T-helper 17 cell (primary cell): ENCODE data around the gene GPC6. TPM values are rescaled to one million over a fixed set of nuclear protein-coding genes. Genes with fewer than 3 reads are reported as not detected.

ENCODE experiments used
- ATAC-seq: fragments of 150-1000 bp; cut with Tn5 transposase; 2 replicates; pipeline ENCODE4 v1.10.0; 2021; ENCODE audit warnings: mild to moderate bottlenecking, moderate library complexity
- DNase-seq, 3 donors: peaks; one replicate each; pipeline versions ENCODE4 v3.0.0 to v3.0.0-alpha.2; 2020 to 2021
- H3K9me3 ChIP-seq: one replicate; pipeline ENCODE4 v1.7.0; 2013; ENCODE audit warnings: low read length, mild to moderate bottlenecking; ENCODE audit not compliant: control insufficient read depth, poor library complexity, severe bottlenecking
- H3K27ac Mint-ChIP-seq: one replicate; pipeline ENCODE4 v1.8.0; 2022; ENCODE audit warnings: mild to moderate bottlenecking, moderate library complexity, mixed read lengths
- H3K27me3 Mint-ChIP-seq: one replicate; pipeline ENCODE4 v1.8.0; 2022; ENCODE audit warnings: mixed read lengths
- H3K36me3 Mint-ChIP-seq: one replicate; pipeline ENCODE4 v1.8.0; 2022; ENCODE audit warnings: low read depth, mixed read lengths
- H3K4me1 Mint-ChIP-seq: one replicate; pipeline ENCODE4 v1.8.0; 2022; ENCODE audit warnings: mild to moderate bottlenecking, mixed read lengths
- H3K4me3 Mint-ChIP-seq: one replicate; pipeline ENCODE4 v1.8.0; 2022; ENCODE audit warnings: mild to moderate bottlenecking, moderate library complexity, mixed read lengths
- total RNA-seq, 4 donors: library from RNA in 2 of 4; stranded (reverse) in 2 of 4; gene quantifications; one replicate each; pipeline ENCODE4 v1.2.3 and lab custom pipeline; 2022 to 2026

GPC6 gene
- total RNA-seq, 2 donors from 2014 or later, result not detected

- H3K9me3 ChIP-seq, result no peaks in the 10 kb centered on the region
- no peak overlapping the region for H3K27ac Mint-ChIP-seq
- H3K27me3 Mint-ChIP-seq, result peaks cover 8% of the 10 kb centered on the region
- DNase-seq (no peak), ATAC-seq (no peak)
- H3K36me3 Mint-ChIP-seq, result no peaks in the 10 kb centered on the region
- H3K4me1 Mint-ChIP-seq, result no peaks in the 10 kb centered on the region
- no peak overlapping the region for H3K4me3 Mint-ChIP-seq
Observed at GRCh38 chr13:93851236-93851635, 624.6 kb downstream of the GPC6 start.

GRCh38 chr13:93853912-93854311 lies 627.3 kb downstream of the GPC6 start:
- DNase-seq (no peak), ATAC-seq (no peak)
- H3K9me3 ChIP-seq, result no peaks in the 10 kb centered on the region
- no peaks in the 10 kb centered on the region for H3K36me3 Mint-ChIP-seq
- H3K27ac Mint-ChIP-seq, result no peak overlapping the region
- peaks cover 8% of the 10 kb centered on the region for H3K27me3 Mint-ChIP-seq
- no peak overlapping the region for H3K4me3 Mint-ChIP-seq
- H3K4me1 Mint-ChIP-seq, result no peaks in the 10 kb centered on the region

GRCh38 chr13:93857126-93857525 lies 630.5 kb downstream of the GPC6 start:
- H3K36me3 Mint-ChIP-seq, result no peaks in the 10 kb centered on the region
- no peak overlapping the region for H3K4me3 Mint-ChIP-seq

GRCh38 chr13:93859716-93860115 lies 633.1 kb downstream of the GPC6 start:
- DNase-seq (no peak), ATAC-seq (no peak)
- Mint-ChIP-seq H3K27ac (no peak overlapping the region), H3K4me3 (no peak overlapping the region), H3K27me3 (peaks cover 13% of the 10 kb centered on the region), H3K4me1 (no peaks in the 10 kb centered on the region), H3K36me3 (no peaks in the 10 kb centered on the region)
- no peaks in the 10 kb centered on the region for H3K9me3 ChIP-seq

More at GRCh38 chr13:93857126-93857525, 630.5 kb downstream of the GPC6 start:
- ATAC-seq, result no peak
- DNase-seq, result no peak
- H3K27ac Mint-ChIP-seq, result no peak overlapping the region
- H3K27me3 Mint-ChIP-seq, result peaks cover 8% of the 10 kb centered on the region
- no peaks in the 10 kb centered on the region for H3K4me1 Mint-ChIP-seq
- H3K9me3 ChIP-seq, result no peaks in the 10 kb centered on the region

- no peaks in the 10 kb centered on the region for H3K9me3 ChIP-seq
- Mint-ChIP-seq H3K36me3 (no peaks in the 10 kb centered on the region), H3K4me3 (no peak overlapping the region), H3K27ac (no peak overlapping the region), H3K27me3 (peaks cover 5% of the 10 kb centered on the region), H3K4me1 (no peaks in the 10 kb centered on the region)
- DNase-seq (no peak), ATAC-seq (no peak)
Observed at GRCh38 chr13:93861818-93862217, 635.2 kb downstream of the GPC6 start.

GRCh38 chr13:93862259-93862658 lies 635.7 kb downstream of the GPC6 start:
- ATAC-seq (no peak), DNase-seq (no peak)
- Mint-ChIP-seq H3K4me1 (no peaks in the 10 kb centered on the region), H3K4me3 (no peak overlapping the region), H3K27ac (no peak overlapping the region), H3K36me3 (no peaks in the 10 kb centered on the region), H3K27me3 (peaks cover 5% of the 10 kb centered on the region)
- H3K9me3 ChIP-seq, result no peaks in the 10 kb centered on the region

- no peak overlapping the region for H3K4me3 Mint-ChIP-seq
Observed at GRCh38 chr13:93865235-93865634, 638.6 kb downstream of the GPC6 start.

GRCh38 chr13:93867481-93867880 lies 640.9 kb downstream of the GPC6 start:
- Mint-ChIP-seq H3K27me3 (peaks cover 5% of the 10 kb centered on the region), H3K4me3 (no peak overlapping the region)
- no peak for DNase-seq

More at GRCh38 chr13:93865235-93865634, 638.6 kb downstream of the GPC6 start:
- H3K36me3 Mint-ChIP-seq, result no peaks in the 10 kb centered on the region
- H3K27ac Mint-ChIP-seq, result no peak overlapping the region
- ATAC-seq, result no peak
- no peaks in the 10 kb centered on the region for H3K9me3 ChIP-seq
- peaks cover 5% of the 10 kb centered on the region for H3K27me3 Mint-ChIP-seq
- no peak for DNase-seq
- H3K4me1 Mint-ChIP-seq, result no peaks in the 10 kb centered on the region

GRCh38 chr13:93872376-93872775 lies 645.8 kb downstream of the GPC6 start:
- Mint-ChIP-seq H3K4me3 (no peak overlapping the region), H3K27me3 (no peaks in the 10 kb centered on the region), H3K36me3 (no peaks in the 10 kb centered on the region), H3K27ac (no peak overlapping the region), H3K4me1 (no peaks in the 10 kb centered on the region)
- ATAC-seq (no peak), DNase-seq (no peak)
- no peaks in the 10 kb centered on the region for H3K9me3 ChIP-seq

More at GRCh38 chr13:93867481-93867880, 640.9 kb downstream of the GPC6 start:
- ATAC-seq, result no peak
- Mint-ChIP-seq H3K4me1 (no peaks in the 10 kb centered on the region), H3K36me3 (no peaks in the 10 kb centered on the region), H3K27ac (no peak overlapping the region)
- no peaks in the 10 kb centered on the region for H3K9me3 ChIP-seq

- Mint-ChIP-seq H3K4me3 (no peak overlapping the region), H3K4me1 (no peaks in the 10 kb centered on the region), H3K27me3 (no peaks in the 10 kb centered on the region), H3K36me3 (no peaks in the 10 kb centered on the region), H3K27ac (no peak overlapping the region)
- ATAC-seq (no peak), DNase-seq (no peak)
- H3K9me3 ChIP-seq, result no peaks in the 10 kb centered on the region
Observed at GRCh38 chr13:93872786-93873347, 646.3 kb downstream of the GPC6 start.

- Mint-ChIP-seq H3K27ac (no peak overlapping the region), H3K36me3 (no peaks in the 10 kb centered on the region), H3K4me1 (no peaks in the 10 kb centered on the region), H3K4me3 (no peak overlapping the region), H3K27me3 (no peaks in the 10 kb centered on the region)
- no peaks in the 10 kb centered on the region for H3K9me3 ChIP-seq
- ATAC-seq (no peak), DNase-seq (no peak)
Observed at GRCh38 chr13:93875547-93875946, 648.9 kb downstream of the GPC6 start.

- H3K27ac Mint-ChIP-seq, result no peak overlapping the region
- no peak overlapping the region for H3K4me3 Mint-ChIP-seq
- no peaks in the 10 kb centered on the region for H3K4me1 Mint-ChIP-seq
- no peaks in the 10 kb centered on the region for H3K27me3 Mint-ChIP-seq
- H3K36me3 Mint-ChIP-seq, result no peaks in the 10 kb centered on the region
- ATAC-seq (no peak), DNase-seq (no peak)
- no peaks in the 10 kb centered on the region for H3K9me3 ChIP-seq
Observed at GRCh38 chr13:93876236-93876635, 649.6 kb downstream of the GPC6 start.

- Mint-ChIP-seq H3K36me3 (no peaks in the 10 kb centered on the region), H3K4me3 (no peak overlapping the region), H3K4me1 (no peaks in the 10 kb centered on the region), H3K27me3 (no peaks in the 10 kb centered on the region), H3K27ac (no peak overlapping the region)
- DNase-seq (no peak), ATAC-seq (no peak)
- H3K9me3 ChIP-seq, result no peaks in the 10 kb centered on the region
Observed at GRCh38 chr13:93878675-93879074, 652.1 kb downstream of the GPC6 start.

GRCh38 chr13:93881411-93881810 lies 654.8 kb downstream of the GPC6 start:
- no peak overlapping the region for H3K27ac Mint-ChIP-seq
- H3K9me3 ChIP-seq, result no peaks in the 10 kb centered on the region
- H3K27me3 Mint-ChIP-seq, result peaks cover 6% of the 10 kb centered on the region
- no peak for DNase-seq
- no peaks in the 10 kb centered on the region for H3K4me1 Mint-ChIP-seq
- H3K36me3 Mint-ChIP-seq, result no peaks in the 10 kb centered on the region
- ATAC-seq, result no peak
- H3K4me3 Mint-ChIP-seq, result no peak overlapping the region
